Keratinocyte (primary cell): ENCODE data around the gene MAPK9. TPM values are rescaled to one million over a fixed set of nuclear protein-coding genes. Genes with fewer than 3 reads are reported as not detected.

Experiments used
- DNase-seq: peaks from one replicate; pipeline ENCODE4 v3.0.0-alpha.2; 2011; ENCODE audit warnings: low read depth, missing footprints, low spot score
- FAIRE-seq: peaks from 2 replicates; lab custom pipeline; 2011; peaks lifted over from hg19 to GRCh38; lab: Jason Lieb, UNC
- H2AFZ ChIP-seq: 2 replicates; pipeline ENCODE4 v1.6.0; 2012; ENCODE audit warnings: low read length, control low read depth, inconsistent platforms; ENCODE audit not compliant: control insufficient read depth
- H3K27ac ChIP-seq: 2 replicates; pipeline ENCODE4 v1.5.1; 2011; ENCODE audit warnings: low read length; ENCODE audit not compliant: control insufficient read depth, insufficient read depth
- H3K27me3 ChIP-seq: 3 replicates; pipeline ENCODE4 v1.6.0; 2011; ENCODE audit warnings: low read length; ENCODE audit not compliant: control insufficient read depth, insufficient read depth; ENCODE audit errors: extremely low read depth
- H3K36me3 ChIP-seq, 2 experiments: 2 replicates in 1 of 2; 3 replicates in 1 of 2; pipeline ENCODE4 v1.5.1; 2011; ENCODE audit warnings: low read length in 2 of 2, mild to moderate bottlenecking in 1 of 2; ENCODE audit not compliant: control insufficient read depth in 2 of 2, insufficient read depth in 2 of 2; ENCODE audit errors: extremely low read depth in 1 of 2
- H3K4me1 ChIP-seq: 3 replicates; pipeline ENCODE4 v1.5.1; 2011; ENCODE audit warnings: low read length; ENCODE audit not compliant: control insufficient read depth, insufficient read depth; ENCODE audit errors: extremely low read depth
- H3K4me2 ChIP-seq: 3 replicates; pipeline ENCODE4 v1.6.0; 2011; ENCODE audit warnings: low read depth, low read length; ENCODE audit not compliant: control insufficient read depth, insufficient read depth; ENCODE audit errors: extremely low read depth
- H3K4me3 ChIP-seq, 3 experiments: fragments of 200-600 bp in 1 of 3; sonication (generic) in 1 of 3; 2 replicates in 2 of 3; 3 replicates in 1 of 3; pipeline ENCODE4 v1.5.1; 2011 to 2016; ENCODE audit warnings: low read length in 3 of 3, mild to moderate bottlenecking in 3 of 3, control low read depth in 2 of 3, inconsistent platforms in 1 of 3, low read depth in 1 of 3, mixed read lengths in 1 of 3, mixed run types in 1 of 3, moderate library complexity in 1 of 3; ENCODE audit not compliant: control insufficient read depth in 2 of 3, insufficient read depth in 2 of 3; ENCODE audit errors: extremely low read depth in 1 of 3
- H3K79me2 ChIP-seq: 2 replicates; pipeline ENCODE4 v1.6.0; 2012; ENCODE audit warnings: low read length; ENCODE audit not compliant: control insufficient read depth, insufficient read depth
- H3K9ac ChIP-seq: 3 replicates; pipeline ENCODE4 v1.6.0; 2011; ENCODE audit warnings: low read length; ENCODE audit not compliant: control insufficient read depth, insufficient read depth; ENCODE audit errors: extremely low read depth
- H3K9me1 ChIP-seq: 3 replicates; pipeline ENCODE4 v1.6.0; 2011; ENCODE audit warnings: low read length; ENCODE audit not compliant: control insufficient read depth, insufficient read depth; ENCODE audit errors: extremely low read depth
- H3K9me3 ChIP-seq: 2 replicates; pipeline ENCODE4 v1.5.1; 2012; ENCODE audit warnings: low read depth, low read length; ENCODE audit not compliant: control insufficient read depth
- H4K20me1 ChIP-seq: 3 replicates; pipeline ENCODE4 v1.6.0; 2011; ENCODE audit warnings: low read length; ENCODE audit not compliant: control insufficient read depth, insufficient read depth; ENCODE audit errors: extremely low read depth
- CTCF ChIP-seq, 3 experiments: IDR thresholded peaks in 1 of 3; conservative IDR thresholded peaks in 1 of 3; optimal IDR thresholded peaks in 1 of 3; 2 replicates in 2 of 3; 3 replicates in 1 of 3; pipeline versions ENCODE3 to v1.5.1; 2011; ENCODE audit warnings: low read length in 3 of 3, mild to moderate bottlenecking in 3 of 3, moderate library complexity in 2 of 3, control low read depth in 1 of 3, inconsistent platforms in 1 of 3; ENCODE audit not compliant: insufficient read depth in 2 of 3; ENCODE audit errors: extremely low read depth in 1 of 3
- EZH2 ChIP-seq: IDR thresholded peaks from one replicate; pipeline ENCODE4 v1.6.1; 2012; ENCODE audit warnings: inconsistent platforms, mild to moderate bottlenecking, low read length, moderate library complexity
- dilution Hi-C: fragments of 300-500 bp; cut with MboI; formaldehyde crosslinking; loops from one replicate; pipeline ENCODE4 v1.7.0; 2020; ENCODE audit warnings: low sequenced_read_pairs; ENCODE audit not compliant: extremely low pct_ligation_motif_present
- polyA plus RNA-seq, 5 experiments: library from polyadenylated mRNA; depleted of rRNA in 3 of 5; stranded (reverse) in 3 of 5; stranded (forward) in 1 of 5; unstranded in 1 of 5; fragments of >200 nt; gene quantifications; 1 replicate in 1 of 5; 2 replicates in 3 of 5; 3 replicates in 1 of 5; pipeline versions ENCODE4 v1.2.1 to v1.2.3, GENCODE V29; 2011 to 2012; ENCODE audit warnings: missing spikeins in 2 of 5, low read depth in 1 of 5, low replicate concordance in 1 of 5

Gene MAPK9
- polyA plus RNA-seq, 1 donor (not counting 4 experiments of a cell fraction or from before 2014, with no cell fraction given) = 49.4 TPM

GRCh38 chr5:180282281-180282680 is 9.6 kb downstream of the MAPK9 start:
- DNase-seq = no peak
- Histone ChIP-seq H3K9me1 (no peaks in the 10 kb centered on the region), H3K4me1 (peaks cover 3% of the 10 kb centered on the region), H3K36me3 (peaks cover 10 to 28% of the 10 kb centered on the region in 2 experiments), H3K79me2 (peaks cover 34% of the 10 kb centered on the region), H3K27ac (no peak overlapping the region), H3K27me3 (no peaks in the 10 kb centered on the region), H3K9me3 (peaks cover 2% of the 10 kb centered on the region), H3K4me3 (no peak overlapping the region), H4K20me1 (peaks cover 2% of the 10 kb centered on the region), H2AFZ (no peak overlapping the region), H3K4me2 (no peak overlapping the region), H3K9ac (no peak overlapping the region)
- dilution Hi-C loops = no loop called here
- no peak for FAIRE-seq
- TF ChIP-seq CTCF (optimal IDR thresholded peaks at IDR 0.05 in 1 of 3, IDR thresholded peaks at IDR 0.05 in 1 of 3, conservative IDR thresholded peaks at IDR 0.05 in 1 of 3; ENCODE audit: extremely low read depth in 1 of 3, insufficient read depth in 2 of 3, low read length in 3 of 3) (no peak), EZH2 (no peak)

GRCh38 chr5:180281706-180282105 is 10.2 kb downstream of the MAPK9 start:
- Histone ChIP-seq H4K20me1 (peaks cover 2% of the 10 kb centered on the region), H3K4me2 (no peak overlapping the region), H3K9me3 (peaks cover 5% of the 10 kb centered on the region), H3K27ac (no peak overlapping the region), H3K9me1 (no peaks in the 10 kb centered on the region), H3K4me1 (peaks cover 3% of the 10 kb centered on the region), H3K4me3 (no peak overlapping the region), H3K9ac (no peak overlapping the region), H3K27me3 (no peaks in the 10 kb centered on the region), H2AFZ (no peak overlapping the region), H3K36me3 (peaks cover 13 to 32% of the 10 kb centered on the region in 2 experiments), H3K79me2 (peaks cover 29% of the 10 kb centered on the region)
- DNase-seq (no peak), FAIRE-seq (no peak)
- dilution Hi-C loops = no loop called here
- TF ChIP-seq CTCF (optimal IDR thresholded peaks at IDR 0.05 in 1 of 3, IDR thresholded peaks at IDR 0.05 in 1 of 3, conservative IDR thresholded peaks at IDR 0.05 in 1 of 3; ENCODE audit: extremely low read depth in 1 of 3, insufficient read depth in 2 of 3, low read length in 3 of 3) (no peak), EZH2 (no peak)
